Measurements from ENCODE around the gene BLMH.
"Not testable (repeated sequence)": the region's sequence is repeated elsewhere in the genome, so short reads cannot be mapped to it uniquely, and the experiment has no call there.

BLMH gene

GRCh38 chr17:30225919-30226553 is 65.7 kb downstream of the BLMH start:
- no peak for DNase-seq

- DNase-seq = no peak
Measured at GRCh38 chr17:30225112-30225511, 66.6 kb downstream of the BLMH start.

GRCh38 chr17:30224419-30224960 is 67.3 kb downstream of the BLMH start:
- no peak for DNase-seq

DNA sequence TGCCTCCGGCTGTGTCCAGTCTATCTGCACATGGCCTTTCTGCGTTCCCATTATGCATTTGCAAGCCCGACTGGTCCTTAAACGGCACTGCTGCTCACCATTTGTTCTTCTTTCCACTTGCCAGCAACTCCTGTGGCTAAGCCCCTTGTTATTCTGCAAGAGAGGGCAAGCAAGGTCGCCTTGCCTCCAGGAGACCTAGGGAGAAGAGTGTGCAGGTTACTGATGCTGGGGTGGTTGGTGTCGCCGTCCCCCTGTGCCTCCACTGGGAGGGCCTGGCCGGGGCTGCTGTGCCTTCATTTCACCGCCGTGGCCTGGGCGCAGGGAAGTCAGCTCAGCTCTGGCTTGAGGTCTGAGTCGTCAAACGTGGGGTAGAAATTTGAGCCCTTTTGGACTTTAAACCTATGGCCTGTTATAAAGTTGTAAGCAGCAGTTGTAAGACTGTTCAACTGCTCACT is 69.0 kb downstream of the BLMH start:
- DNase-seq = no peak

DNA sequence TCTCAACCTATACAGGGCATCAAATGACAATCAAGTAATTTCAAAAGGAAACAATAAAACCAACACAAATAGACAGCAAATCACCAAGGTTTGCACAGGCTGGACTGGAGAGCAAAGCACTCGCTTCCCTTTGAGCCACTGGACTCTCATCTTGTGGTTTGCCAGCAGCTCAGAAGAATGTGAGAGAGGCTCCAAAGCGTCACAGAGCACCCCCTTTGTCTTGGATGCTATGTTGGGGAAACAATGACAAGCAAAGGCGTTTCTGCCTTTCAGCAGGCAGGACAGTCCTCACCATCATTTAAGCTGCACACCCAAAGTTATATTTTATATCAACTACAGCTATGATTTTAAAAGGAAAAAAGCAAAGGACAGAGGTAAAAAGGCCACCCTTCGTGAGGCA is 69.5 kb downstream of the BLMH start:
- no peak for DNase-seq

DNA sequence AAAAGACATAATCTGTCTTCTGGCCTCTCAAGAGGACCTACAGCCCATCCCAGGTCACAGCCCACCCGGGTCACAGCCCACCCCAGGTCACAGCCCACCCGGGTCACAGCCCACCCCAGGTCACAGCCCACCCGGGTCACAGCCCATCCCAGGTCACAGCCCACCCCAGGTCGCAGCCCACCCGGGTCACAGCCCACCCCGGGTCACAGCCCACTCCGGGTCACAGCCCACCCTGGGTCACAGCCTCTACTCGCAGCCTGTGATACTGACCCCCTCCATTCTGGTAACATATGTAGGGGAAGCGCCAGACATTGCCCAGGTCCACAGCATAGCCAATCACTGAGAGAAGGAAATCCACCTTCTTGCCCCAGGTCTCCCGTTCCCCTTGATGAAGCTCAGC is 70.4 kb downstream of the BLMH start:
- no peak for DNase-seq

- DNase-seq = no peak
Measured at GRCh38 chr17:30220414-30220813, 71.3 kb downstream of the BLMH start.

DNA sequence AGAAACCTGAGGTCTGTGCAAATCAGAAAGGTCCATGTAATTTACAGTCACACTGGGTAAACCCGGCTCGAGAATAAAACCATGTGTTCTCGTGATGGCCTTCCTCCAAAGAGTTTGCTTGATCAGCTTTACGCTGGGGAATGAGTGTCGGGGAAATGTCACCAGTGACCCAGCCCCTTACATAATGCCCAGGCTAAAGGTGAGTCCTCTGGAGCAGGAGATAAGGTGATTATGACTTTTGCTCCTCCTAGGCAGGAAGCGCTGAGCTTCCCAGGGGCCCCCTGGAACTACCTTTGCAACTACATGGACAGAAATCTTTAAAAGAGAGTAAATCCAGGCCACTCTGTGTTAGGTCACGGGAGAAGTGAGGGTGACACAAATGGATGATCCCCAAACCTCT is 71.9 kb downstream of the BLMH start:
- no peak for DNase-seq

DNA sequence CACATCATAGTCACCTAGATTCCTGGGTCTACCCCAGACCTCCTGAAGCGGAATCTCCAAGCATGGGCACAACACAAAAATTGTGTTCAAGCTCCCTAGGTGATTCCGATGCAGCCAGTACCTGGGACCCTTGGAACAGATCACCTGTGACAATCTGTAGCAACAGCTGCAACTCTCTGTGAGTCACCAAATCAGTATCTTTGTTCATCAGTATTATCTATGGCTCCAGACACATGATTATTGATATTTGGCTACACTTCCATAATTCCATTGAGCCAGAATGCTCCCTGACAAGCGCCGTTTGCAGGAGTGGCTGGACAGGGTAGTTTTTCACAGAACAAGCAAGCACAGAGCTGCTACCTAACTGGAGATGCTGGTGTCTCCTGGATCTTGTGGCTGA is 72.4 kb downstream of the BLMH start:
- DNase-seq = no peak

DNA sequence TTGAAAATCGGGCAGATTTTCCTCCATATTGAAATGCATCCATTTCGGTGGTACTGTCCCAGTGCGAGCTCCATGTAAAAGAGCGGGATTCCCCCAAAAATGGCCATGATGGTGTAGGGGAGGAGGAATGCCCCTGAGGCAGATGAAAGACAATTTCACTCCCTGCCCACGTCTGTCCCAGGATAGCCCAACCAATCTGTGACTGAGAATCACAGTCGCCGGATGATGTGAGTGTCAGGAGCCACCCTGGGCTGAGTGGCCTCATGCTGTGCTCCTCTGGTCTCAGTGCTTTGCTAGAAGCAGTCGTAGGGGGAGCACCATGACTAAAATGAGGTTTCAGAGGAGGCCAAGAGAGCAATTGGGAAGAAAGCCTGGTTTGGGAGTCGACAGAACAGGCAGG is 72.9 kb downstream of the BLMH start:
- DNase-seq = no peak

GRCh38 chr17:30217746-30218245 is 73.9 kb downstream of the BLMH start:
- DNase-seq = no peak

- no peak for DNase-seq
Measured at GRCh38 chr17:30217054-30217453, 74.7 kb downstream of the BLMH start.

DNA sequence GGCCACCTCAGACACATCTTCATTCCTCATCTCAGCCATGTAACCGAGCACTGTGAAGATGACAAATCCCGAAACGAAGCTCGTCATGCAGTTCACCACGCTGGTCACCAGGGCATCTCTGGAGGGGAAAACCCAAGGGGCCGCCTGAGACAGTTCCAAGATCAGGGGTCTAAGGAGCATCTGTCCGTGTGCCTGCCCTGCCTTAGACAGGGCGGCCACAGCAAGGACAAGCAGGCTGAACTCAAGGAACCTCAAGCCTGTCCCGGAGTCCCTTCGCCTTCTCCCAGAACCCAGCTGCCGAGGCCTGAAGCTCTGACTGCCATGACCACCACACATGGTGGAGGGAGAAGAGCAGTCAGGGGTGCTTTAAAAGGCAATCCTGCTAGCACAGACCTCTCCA is 79.0 kb downstream of the BLMH start:
- DNase-seq = no peak

DNA sequence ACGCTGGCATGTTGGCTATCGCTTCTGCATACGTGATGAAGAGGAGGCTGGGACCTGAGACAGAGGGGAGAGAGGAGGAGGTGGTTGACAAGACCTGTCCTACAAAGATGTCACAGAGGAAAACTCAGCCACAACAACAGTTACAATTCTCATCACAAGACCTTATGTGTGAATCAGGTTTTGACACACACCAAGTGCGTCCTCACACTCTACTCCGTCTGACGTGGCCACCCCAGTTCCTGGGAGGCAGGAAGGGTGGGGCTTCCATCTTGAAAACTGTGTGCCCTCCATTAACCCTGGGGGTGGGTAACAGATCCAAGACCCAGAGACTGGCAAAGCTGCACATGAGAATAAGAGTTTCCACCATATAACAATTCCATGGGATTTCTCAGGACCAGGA is 80.4 kb downstream of the BLMH start:
- DNase-seq = no peak

GRCh38 chr17:30210901-30211300 is 80.8 kb downstream of the BLMH start:
- DNase-seq = no peak

DNA sequence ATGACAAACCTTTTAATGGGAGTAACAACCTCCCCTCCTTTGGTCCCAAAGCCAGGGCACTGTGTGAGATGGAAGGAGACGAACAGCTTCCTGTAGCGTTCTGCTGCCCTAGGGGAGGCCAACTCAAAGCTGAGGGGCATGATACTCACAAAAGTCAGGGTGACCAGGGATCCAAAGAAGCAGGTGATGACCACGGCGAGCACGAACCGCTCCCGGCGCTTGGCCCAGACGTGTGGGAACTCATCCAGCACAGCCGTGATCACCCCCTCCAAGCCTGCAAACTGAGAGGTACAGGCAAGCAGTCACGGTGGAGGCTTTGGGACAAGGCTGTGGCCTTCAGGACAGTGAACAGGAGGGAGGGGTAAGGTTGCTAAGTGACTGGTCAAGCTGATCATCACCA is 81.4 kb downstream of the BLMH start:
- no peak for DNase-seq

DNA sequence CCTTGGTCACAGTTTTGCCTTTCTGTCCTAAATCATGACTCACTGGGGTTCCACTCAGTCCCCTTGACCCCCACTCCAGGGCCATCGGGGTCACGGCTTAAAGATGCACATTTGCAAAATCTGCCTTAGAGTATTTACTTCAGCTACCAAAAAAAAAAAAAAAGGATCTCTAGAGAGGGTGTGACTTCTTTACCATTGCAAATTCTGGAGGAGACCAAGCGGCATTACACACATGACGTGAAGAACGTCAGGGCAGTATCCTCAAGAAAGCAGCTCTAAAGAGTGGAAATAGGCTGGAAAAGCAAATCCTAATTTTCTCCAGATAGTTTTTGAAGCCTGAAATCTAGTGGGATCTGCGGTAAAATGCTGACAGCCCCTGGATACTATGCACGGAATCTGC is 81.8 kb downstream of the BLMH start:
- DNase-seq = no peak

DNA sequence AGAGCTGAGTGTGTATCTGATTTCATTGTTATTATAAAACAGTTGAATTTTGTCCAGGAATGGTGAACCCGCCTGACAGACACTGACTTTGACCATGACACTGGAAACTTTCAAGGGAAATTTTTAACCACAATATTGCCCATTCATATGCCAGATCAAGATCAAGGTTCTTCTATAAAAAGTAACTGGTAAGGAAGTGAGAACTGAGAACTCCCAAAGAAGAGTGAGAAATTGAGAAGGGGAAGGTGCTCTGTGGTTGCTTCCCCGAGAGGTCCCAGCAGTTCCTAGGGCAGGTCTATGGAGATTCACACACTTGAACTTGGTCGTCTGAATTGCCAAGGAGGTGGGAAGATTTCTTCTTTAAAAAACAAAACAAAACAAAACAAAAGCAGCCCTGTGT is 83.5 kb downstream of the BLMH start:
- DNase-seq = no peak

GRCh38 chr17:30207655-30208054 is 84.1 kb downstream of the BLMH start:
- DNase-seq = no peak

GRCh38 chr17:30203471-30203981 is 88.2 kb downstream of the BLMH start:
- DNase-seq = no peak

DNA sequence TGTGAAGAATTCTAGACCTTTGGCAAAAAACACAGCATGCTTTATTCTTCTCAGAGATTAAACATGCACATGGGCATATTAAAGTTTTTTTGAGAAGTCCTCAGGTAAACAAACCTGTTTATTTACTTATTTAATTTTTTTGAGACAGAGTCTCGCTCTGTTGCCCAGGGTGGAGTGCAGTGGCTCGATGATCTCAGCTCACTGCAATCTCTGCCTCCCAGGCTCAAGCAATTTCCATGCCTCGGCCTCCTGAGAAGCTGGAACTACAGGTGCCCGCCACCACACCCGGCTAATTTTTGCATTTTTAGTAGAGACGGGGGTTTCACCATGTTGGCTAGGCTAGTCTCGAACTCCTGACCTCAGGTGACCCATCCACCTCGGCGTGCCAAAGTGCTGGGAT is 91.1 kb downstream of the BLMH start:
- not testable (repeated sequence) for DNase-seq

GRCh38 chr17:30200106-30200505 is 91.6 kb downstream of the BLMH start:
- DNase-seq = no peak

DNA sequence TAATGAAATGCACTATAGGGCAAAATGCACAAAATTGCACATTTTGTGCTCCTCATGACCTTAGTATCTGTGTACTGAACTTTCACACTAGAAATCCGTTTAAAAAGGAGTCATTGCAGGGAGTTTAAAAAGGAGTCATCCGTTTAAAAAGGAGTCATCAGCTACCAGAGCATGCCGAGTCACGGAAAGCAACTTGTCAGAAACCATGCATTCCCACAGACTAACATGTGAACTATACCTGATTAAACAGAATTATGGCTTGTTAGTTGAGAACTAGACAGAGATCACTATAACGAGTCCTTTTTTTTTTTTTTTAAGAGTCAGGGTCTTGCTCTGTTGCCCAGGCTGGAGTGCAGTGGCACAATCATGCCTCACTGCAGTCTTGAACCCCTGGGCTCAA is 92.1 kb downstream of the BLMH start:
- DNase-seq = no peak
